GM12878 (cell line): ENCODE results near the gene NRP2. TPM values are rescaled to one million over a fixed set of nuclear protein-coding genes. Genes with fewer than 3 reads are reported as not detected.

Source experiments
- ATF7 ChIP-seq: fragments of 450-650 bp; IDR thresholded peaks from 2 replicates; pipeline ENCODE4 v1.6.1; 2016; ENCODE audit warnings: low read depth, mild to moderate bottlenecking
- CHD4 ChIP-seq: fragments of 200-600 bp; sonication (generic); IDR thresholded peaks from 2 replicates; pipeline ENCODE4 v1.6.1; 2016; ENCODE audit warnings: mild to moderate bottlenecking
- CREM ChIP-seq: IDR thresholded peaks from 2 replicates; pipeline ENCODE4 v1.6.1; 2014; ENCODE audit warnings: antibody characterized with exemption, low read depth
- EGR1 ChIP-seq, 2 experiments: IDR thresholded peaks; 1 replicate in 1 of 2; 2 replicates in 1 of 2; pipeline ENCODE4 v1.6.1; 2011 to 2012; ENCODE audit warnings: low read depth in 2 of 2, low read length in 2 of 2, borderline replicate concordance in 1 of 2, mild to moderate bottlenecking in 1 of 2, moderate library complexity in 1 of 2
- ETV6 ChIP-seq, 2 experiments: fragments of 450-650 bp in 1 of 2; IDR thresholded peaks in 1 of 2; conservative IDR thresholded peaks in 1 of 2; 2 replicates each; pipeline ENCODE4 v1.6.1; 2014; ENCODE audit warnings: antibody characterized with exemption in 1 of 2, borderline replicate concordance in 1 of 2, low read depth in 1 of 2, mild to moderate bottlenecking in 1 of 2, moderate library complexity in 1 of 2
- FOXM1 ChIP-seq: IDR thresholded peaks from 2 replicates; pipeline ENCODE4 v1.6.1; 2012; ENCODE audit warnings: low read depth, mild to moderate bottlenecking, inconsistent platforms, low read length, moderate library complexity
- IKZF2 ChIP-seq, 2 experiments: fragments of 450-650 bp; IDR thresholded peaks; 2 replicates each; pipeline ENCODE4 v1.6.1; 2017; ENCODE audit warnings: mild to moderate bottlenecking in 2 of 2, moderate library complexity in 2 of 2
- MEF2A ChIP-seq: IDR thresholded peaks from 2 replicates; pipeline ENCODE4 v1.6.1; 2011; ENCODE audit warnings: low read depth, mild to moderate bottlenecking, low read length, moderate library complexity; ENCODE audit not compliant: insufficient read depth
- MEF2B ChIP-seq: fragments of 450-650 bp; IDR thresholded peaks from 2 replicates; pipeline ENCODE4 v1.6.1; 2018; ENCODE audit warnings: mild to moderate bottlenecking, moderate library complexity; ENCODE audit not compliant: partially characterized antibody, poor library complexity, severe bottlenecking
- MTA3 ChIP-seq: IDR thresholded peaks from 2 replicates; pipeline ENCODE4 v1.6.1; 2012; ENCODE audit warnings: low read length, inconsistent platforms, borderline replicate concordance
- MXI1 ChIP-seq: fragments of 150-350 bp; IDR thresholded peaks from 2 replicates; pipeline ENCODE4 v1.6.1; 2011; ENCODE audit warnings: low read depth, mild to moderate bottlenecking, inconsistent platforms, low read length, improper control_type of control experiment
- NR2F1 ChIP-seq: fragments of 450-650 bp; conservative IDR thresholded peaks from 2 replicates; pipeline ENCODE4 v1.6.1; 2017; ENCODE audit warnings: mild to moderate bottlenecking
- PAX5 ChIP-seq: IDR thresholded peaks from 2 replicates; pipeline ENCODE4 v1.6.1; 2011; ENCODE audit warnings: low read depth, low read length, borderline replicate concordance
- POU2F2 ChIP-seq: IDR thresholded peaks from 3 replicates; pipeline ENCODE4 v1.6.1; 2011; ENCODE audit warnings: low read depth, mild to moderate bottlenecking, low read length, borderline replicate concordance
- RCOR1 ChIP-seq: conservative IDR thresholded peaks from 2 replicates; pipeline ENCODE4 v1.6.1; 2012; ENCODE audit warnings: low read depth, low read length, improper control_type of control experiment
- SRF ChIP-seq, 2 experiments: IDR thresholded peaks; 2 replicates each; pipeline ENCODE4 v1.6.1; 2011; ENCODE audit warnings: low read depth in 2 of 2, low read length in 2 of 2, mild to moderate bottlenecking in 1 of 2, moderate library complexity in 1 of 2
- ZBED1 ChIP-seq: IDR thresholded peaks from 2 replicates; pipeline ENCODE4 v1.6.1; 2016; ENCODE audit warnings: borderline replicate concordance
- polyA plus RNA-seq, 11 experiments: library from polyadenylated mRNA; depleted of rRNA in 4 of 11; unstranded in 6 of 11; stranded (reverse) in 5 of 11; fragments of >200 nt; fragmentation: Nextera tagmentation in 4 of 11; fragmentation: Illumina TruSeq in 1 of 11; extraction: Ambion mirVana in 4 of 11; extraction: Trizol in 1 of 11; gene quantifications; 1 replicate in 1 of 11; 2 replicates in 10 of 11; pipeline versions ENCODE4 v1.2.1 to v1.2.3, GENCODE V29; 2011 to 2016; ENCODE audit warnings: inconsistent platforms in 2 of 11, missing spikeins in 2 of 11, low read depth in 1 of 11
- total RNA-seq, 4 experiments: library from RNA; depleted of rRNA in 3 of 4; stranded (reverse); fragments of >200 nt in 3 of 4; fragmentation: Illumina TruSeq in 1 of 4; extraction: Trizol in 1 of 4; gene quantifications; 2 replicates each; pipeline versions ENCODE4 v1.2.1 to v1.2.3, GENCODE V29; 2013 to 2021
- TF ChIP-seq, protein P1 (sequence below): fragments of 450-650 bp; IDR thresholded peaks from 2 replicates; pipeline ENCODE4 v1.6.1; 2017; ENCODE audit warnings: borderline replicate concordance
- TF ChIP-seq, protein P2 (sequence below): IDR thresholded peaks from 2 replicates; pipeline ENCODE4 v1.6.1; 2012; ENCODE audit warnings: low read length, inconsistent platforms
- TF ChIP-seq, protein P3 (sequence below): IDR thresholded peaks from 2 replicates; pipeline ENCODE4 v1.6.1; 2011; ENCODE audit warnings: borderline replicate concordance, low read depth, mild to moderate bottlenecking, moderate library complexity, low read length; ENCODE audit not compliant: insufficient read depth, poor library complexity, severe bottlenecking
- TF ChIP-seq, protein P4 (sequence below): fragments of 450-650 bp; IDR thresholded peaks from 2 replicates; pipeline ENCODE4 v1.6.1; 2017; ENCODE audit warnings: antibody characterized with exemption, mild to moderate bottlenecking, moderate library complexity

NRP2 gene
- total and polyA plus RNA-seq, 10 of the 15 experiments (the other 5 are each of a cell fraction or from before 2014, with no cell fraction given): 0.06 to 1.2 (median 0.46) TPM

DNA sequence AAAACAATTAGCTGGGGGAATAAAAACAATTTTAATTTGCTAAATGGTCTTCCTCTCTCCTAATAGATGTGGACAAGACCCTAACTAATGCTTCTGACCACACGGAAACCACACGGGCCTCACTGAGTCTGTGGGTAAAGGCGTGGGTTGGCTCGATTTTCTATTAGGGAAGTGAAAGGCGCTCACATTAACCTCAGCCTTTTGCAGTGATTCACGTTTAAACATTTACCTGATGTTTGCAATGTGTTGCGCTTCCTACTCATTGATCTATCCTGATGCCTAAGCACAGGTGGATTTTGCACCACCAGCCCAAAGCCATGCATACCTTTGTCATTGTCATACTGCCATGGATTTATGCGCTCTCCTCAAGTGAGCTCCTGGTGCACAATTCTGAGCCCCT lies 35.6 kb upstream of the NRP2 start (continued):
- TF ChIP-seq MTA3 (peak; percentile 95; the same call in 1 of the 2 replicates), ZBED1 (peak; percentile 74; the same call in 1 of the 2 replicates), MEF2B (peak; percentile 71), ATF7 (peak; percentile 62), NR2F1 (peak; percentile 88), IKZF2 (IDR thresholded peaks at IDR 0.05) (peak; percentile 57 to 77; a peak in 2 of 4 replicates), PAX5 (peak; percentile 95), EGR1 (IDR thresholded peaks at IDR 0.05; ENCODE audit: borderline replicate concordance in 1 of 2, low read depth in 2 of 2, low read length in 2 of 2) (peak in 1 of 2 experiments; percentile 62; a peak in 1 of 3 replicates), POU2F2 (peak; percentile 77; the same call in 2 of the 3 replicates), MEF2A (peak; percentile 73; the same call in 1 of the 2 replicates), RCOR1 (peak; percentile 99), CREM (peak; percentile 61), SRF (IDR thresholded peaks at IDR 0.05; ENCODE audit: low read depth in 2 of 2, low read length in 2 of 2) (no peak), CHD4 (no peak), FOXM1 (0 out of 2 replicates have a peak, but pooled peaks have one; percentile 53), ETV6 (conservative IDR thresholded peaks at IDR 0.05 in 1 of 2, IDR thresholded peaks at IDR 0.05 in 1 of 2; ENCODE audit: borderline replicate concordance in 1 of 2, low read depth in 1 of 2) (no peak), MXI1 (peak; percentile 71)
- TF ChIP-seq, protein P1, sequence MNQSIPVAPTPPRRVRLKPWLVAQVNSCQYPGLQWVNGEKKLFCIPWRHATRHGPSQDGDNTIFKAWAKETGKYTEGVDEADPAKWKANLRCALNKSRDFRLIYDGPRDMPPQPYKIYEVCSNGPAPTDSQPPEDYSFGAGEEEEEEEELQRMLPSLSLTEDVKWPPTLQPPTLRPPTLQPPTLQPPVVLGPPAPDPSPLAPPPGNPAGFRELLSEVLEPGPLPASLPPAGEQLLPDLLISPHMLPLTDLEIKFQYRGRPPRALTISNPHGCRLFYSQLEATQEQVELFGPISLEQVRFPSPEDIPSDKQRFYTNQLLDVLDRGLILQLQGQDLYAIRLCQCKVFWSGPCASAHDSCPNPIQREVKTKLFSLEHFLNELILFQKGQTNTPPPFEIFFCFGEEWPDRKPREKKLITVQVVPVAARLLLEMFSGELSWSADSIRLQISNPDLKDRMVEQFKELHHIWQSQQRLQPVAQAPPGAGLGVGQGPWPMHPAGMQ: peak; percentile 50; the same call in 1 of the 2 replicates
- TF ChIP-seq, protein P2, sequence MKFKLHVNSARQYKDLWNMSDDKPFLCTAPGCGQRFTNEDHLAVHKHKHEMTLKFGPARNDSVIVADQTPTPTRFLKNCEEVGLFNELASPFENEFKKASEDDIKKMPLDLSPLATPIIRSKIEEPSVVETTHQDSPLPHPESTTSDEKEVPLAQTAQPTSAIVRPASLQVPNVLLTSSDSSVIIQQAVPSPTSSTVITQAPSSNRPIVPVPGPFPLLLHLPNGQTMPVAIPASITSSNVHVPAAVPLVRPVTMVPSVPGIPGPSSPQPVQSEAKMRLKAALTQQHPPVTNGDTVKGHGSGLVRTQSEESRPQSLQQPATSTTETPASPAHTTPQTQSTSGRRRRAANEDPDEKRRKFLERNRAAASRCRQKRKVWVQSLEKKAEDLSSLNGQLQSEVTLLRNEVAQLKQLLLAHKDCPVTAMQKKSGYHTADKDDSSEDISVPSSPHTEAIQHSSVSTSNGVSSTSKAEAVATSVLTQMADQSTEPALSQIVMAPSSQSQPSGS: peak; percentile 79
- TF ChIP-seq, protein P3, sequence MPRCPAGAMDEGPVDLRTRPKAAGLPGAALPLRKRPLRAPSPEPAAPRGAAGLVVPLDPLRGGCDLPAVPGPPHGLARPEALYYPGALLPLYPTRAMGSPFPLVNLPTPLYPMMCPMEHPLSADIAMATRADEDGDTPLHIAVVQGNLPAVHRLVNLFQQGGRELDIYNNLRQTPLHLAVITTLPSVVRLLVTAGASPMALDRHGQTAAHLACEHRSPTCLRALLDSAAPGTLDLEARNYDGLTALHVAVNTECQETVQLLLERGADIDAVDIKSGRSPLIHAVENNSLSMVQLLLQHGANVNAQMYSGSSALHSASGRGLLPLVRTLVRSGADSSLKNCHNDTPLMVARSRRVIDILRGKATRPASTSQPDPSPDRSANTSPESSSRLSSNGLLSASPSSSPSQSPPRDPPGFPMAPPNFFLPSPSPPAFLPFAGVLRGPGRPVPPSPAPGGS: peak; percentile 35
- TF ChIP-seq, protein P4, sequence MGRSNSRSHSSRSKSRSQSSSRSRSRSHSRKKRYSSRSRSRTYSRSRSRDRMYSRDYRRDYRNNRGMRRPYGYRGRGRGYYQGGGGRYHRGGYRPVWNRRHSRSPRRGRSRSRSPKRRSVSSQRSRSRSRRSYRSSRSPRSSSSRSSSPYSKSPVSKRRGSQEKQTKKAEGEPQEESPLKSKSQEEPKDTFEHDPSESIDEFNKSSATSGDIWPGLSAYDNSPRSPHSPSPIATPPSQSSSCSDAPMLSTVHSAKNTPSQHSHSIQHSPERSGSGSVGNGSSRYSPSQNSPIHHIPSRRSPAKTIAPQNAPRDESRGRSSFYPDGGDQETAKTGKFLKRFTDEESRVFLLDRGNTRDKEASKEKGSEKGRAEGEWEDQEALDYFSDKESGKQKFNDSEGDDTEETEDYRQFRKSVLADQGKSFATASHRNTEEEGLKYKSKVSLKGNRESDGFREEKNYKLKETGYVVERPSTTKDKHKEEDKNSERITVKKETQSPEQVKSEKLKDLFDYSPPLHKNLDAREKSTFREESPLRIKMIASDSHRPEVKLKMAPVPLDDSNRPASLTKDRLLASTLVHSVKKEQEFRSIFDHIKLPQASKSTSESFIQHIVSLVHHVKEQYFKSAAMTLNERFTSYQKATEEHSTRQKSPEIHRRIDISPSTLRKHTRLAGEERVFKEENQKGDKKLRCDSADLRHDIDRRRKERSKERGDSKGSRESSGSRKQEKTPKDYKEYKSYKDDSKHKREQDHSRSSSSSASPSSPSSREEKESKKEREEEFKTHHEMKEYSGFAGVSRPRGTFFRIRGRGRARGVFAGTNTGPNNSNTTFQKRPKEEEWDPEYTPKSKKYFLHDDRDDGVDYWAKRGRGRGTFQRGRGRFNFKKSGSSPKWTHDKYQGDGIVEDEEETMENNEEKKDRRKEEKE: no peak
